Gastroesophageal sphincter (tissue), 3 donors: ENCODE results near the gene POP5.

Experiments used
- POLR2A ChIP-seq, 2 donors: fragments of 450-650 bp; IDR thresholded peaks; one replicate each; pipeline ENCODE4 v1.6.1; 2017; ENCODE audit warnings: antibody characterized with exemption in 2 of 2, mild to moderate bottlenecking in 2 of 2, moderate library complexity in 1 of 2
- POLR2AphosphoS5 ChIP-seq: sonication (generic); formaldehyde crosslinking; IDR thresholded peaks from one replicate; pipeline ENCODE4 v1.6.1; 2017; ENCODE audit warnings: antibody characterized with exemption
- TF ChIP-seq, protein P1 (sequence below), 4 experiments: fragments of 200-600 bp in 2 of 4; fragments of 450-650 bp in 2 of 4; sonication (generic) in 1 of 4; IDR thresholded peaks; one replicate each; pipeline ENCODE4 v1.5.1; 2017 to 2019; ENCODE audit warnings: antibody characterized with exemption in 4 of 4, mild to moderate bottlenecking in 2 of 4, moderate library complexity in 2 of 4

DNA sequence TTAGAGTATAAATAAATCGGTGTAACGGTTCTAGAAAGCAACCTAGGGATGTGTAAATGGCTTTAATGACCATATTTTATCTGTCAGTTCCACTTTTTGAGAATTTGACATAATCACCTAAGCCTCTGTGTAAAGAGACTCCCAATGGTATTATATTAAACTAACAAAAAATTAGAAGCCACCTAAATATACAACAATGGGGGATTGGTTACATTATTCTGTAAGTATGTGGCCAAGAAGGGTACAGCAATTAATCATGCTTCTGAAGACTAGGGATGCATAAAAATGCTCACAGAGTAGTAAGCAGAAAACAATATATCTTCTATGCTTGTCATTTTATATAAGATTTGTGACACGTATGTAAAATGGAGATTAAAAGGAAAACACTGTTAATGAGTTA lies 36.5 kb downstream of the POP5 start:
- no peak for TF ChIP-seq POLR2AphosphoS5
- TF ChIP-seq, protein P1, sequence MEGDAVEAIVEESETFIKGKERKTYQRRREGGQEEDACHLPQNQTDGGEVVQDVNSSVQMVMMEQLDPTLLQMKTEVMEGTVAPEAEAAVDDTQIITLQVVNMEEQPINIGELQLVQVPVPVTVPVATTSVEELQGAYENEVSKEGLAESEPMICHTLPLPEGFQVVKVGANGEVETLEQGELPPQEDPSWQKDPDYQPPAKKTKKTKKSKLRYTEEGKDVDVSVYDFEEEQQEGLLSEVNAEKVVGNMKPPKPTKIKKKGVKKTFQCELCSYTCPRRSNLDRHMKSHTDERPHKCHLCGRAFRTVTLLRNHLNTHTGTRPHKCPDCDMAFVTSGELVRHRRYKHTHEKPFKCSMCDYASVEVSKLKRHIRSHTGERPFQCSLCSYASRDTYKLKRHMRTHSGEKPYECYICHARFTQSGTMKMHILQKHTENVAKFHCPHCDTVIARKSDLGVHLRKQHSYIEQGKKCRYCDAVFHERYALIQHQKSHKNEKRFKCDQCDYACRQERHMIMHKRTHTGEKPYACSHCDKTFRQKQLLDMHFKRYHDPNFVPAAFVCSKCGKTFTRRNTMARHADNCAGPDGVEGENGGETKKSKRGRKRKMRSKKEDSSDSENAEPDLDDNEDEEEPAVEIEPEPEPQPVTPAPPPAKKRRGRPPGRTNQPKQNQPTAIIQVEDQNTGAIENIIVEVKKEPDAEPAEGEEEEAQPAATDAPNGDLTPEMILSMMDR (IDR thresholded peaks at IDR 0.05) = no peak
- TF ChIP-seq POLR2A (IDR thresholded peaks at IDR 0.05) = no peak
